HG03575 (cell line): Measurements from ENCODE around the gene SERINC4.
"Not testable (repeated sequence)": the region's sequence is repeated elsewhere in the genome, so short reads cannot be mapped to it uniquely, and the experiment has no call there.

Experiments used
- ATAC-seq: cut with Tn5 transposase; IDR thresholded peaks from one replicate; pipeline ENCODE4 v1.9.1; 2021; ENCODE audit not compliant: unreplicated experiment, insufficient number of reproducible peaks, low FRiP score; ENCODE audit errors: extremely low read depth

The SERINC4 gene

GRCh38 chr15:43799945-43800285 is at the start of gene SERINC4:
Gene SERINC4, minus strand, starts transcription at chr15:43800220. Its CDS starts 234 bp downstream, at chr15:43799986.
- no peak for ATAC-seq

GRCh38 chr15:43845421-43845820 is 45.4 kb upstream of the SERINC4 start:
- no peak for ATAC-seq

- not testable (repeated sequence) for ATAC-seq
Measured at GRCh38 chr15:43832485-43832884, 32.5 kb upstream of the SERINC4 start.

GRCh38 chr15:43831519-43832052 is 31.6 kb upstream of the SERINC4 start:
- not testable (repeated sequence) for ATAC-seq

GRCh38 chr15:43830691-43831275 is 30.8 kb upstream of the SERINC4 start:
- not testable (repeated sequence) for ATAC-seq

GRCh38 chr15:43829951-43830540 is 30.0 kb upstream of the SERINC4 start:
- ATAC-seq: not testable (repeated sequence)

GRCh38 chr15:43828061-43828657 is 28.1 kb upstream of the SERINC4 start:
- ATAC-seq: no peak

- ATAC-seq: no peak
Measured at GRCh38 chr15:43826508-43827341, 26.7 kb upstream of the SERINC4 start, which contains the start of gene WDR76. Gene WDR76, plus strand, starts transcription at chr15:43827002. Its CDS starts 31 bp downstream, at chr15:43827033.

- ATAC-seq: no peak
Measured at GRCh38 chr15:43826029-43826507, 26.0 kb upstream of the SERINC4 start.

GRCh38 chr15:43825305-43825704 is 25.3 kb upstream of the SERINC4 start:
- ATAC-seq: not testable (repeated sequence)

GRCh38 chr15:43824302-43825246 is 24.6 kb upstream of the SERINC4 start, which contains the start of gene MFAP1:
Gene MFAP1, minus strand, starts transcription at chr15:43824690. Its CDS starts 121 bp downstream, at chr15:43824569.
- ATAC-seq: peak; percentile 44

- ATAC-seq: no peak
Measured at GRCh38 chr15:43821505-43821904, 21.5 kb upstream of the SERINC4 start.

GRCh38 chr15:43815064-43815463 is 15.0 kb upstream of the SERINC4 start:
- not testable (repeated sequence) for ATAC-seq

- ATAC-seq: no peak
Measured at GRCh38 chr15:43808960-43809678, 9.1 kb upstream of the SERINC4 start.

GRCh38 chr15:43808435-43808950 is 8.5 kb upstream of the SERINC4 start:
- no peak for ATAC-seq

- ATAC-seq: not testable (repeated sequence)
Measured at GRCh38 chr15:43802676-43803075, 2.7 kb upstream of the SERINC4 start.
